Smooth muscle cell (in vitro differentiated cells): ENCODE data around the gene VCAN. TPM values are rescaled to one million over a fixed set of nuclear protein-coding genes. Genes with fewer than 3 reads are reported as not detected.

Experiments
- DNase-seq: peaks from one replicate; lab custom pipeline; 2025; ENCODE audit not compliant: unreplicated experiment; lab: John Stamatoyannopoulos, UW
- H2AFZ ChIP-seq: fragments of 200-600 bp; sonication (generic); 2 replicates; pipeline ENCODE4 v1.6.0; 2016; ENCODE audit warnings: antibody characterized with exemption, low read depth, mild to moderate bottlenecking
- H3F3A ChIP-seq: fragments of 200-600 bp; sonication (generic); 2 replicates; pipeline ENCODE4 v1.6.0; 2017; ENCODE audit warnings: antibody characterized with exemption, low read depth
- H3K27ac ChIP-seq: fragments of 200-600 bp; sonication (generic); 2 replicates; pipeline ENCODE4 v1.5.1; 2016; ENCODE audit warnings: low read depth, mild to moderate bottlenecking
- H3K27me3 ChIP-seq: fragments of 200-600 bp; sonication (generic); 2 replicates; pipeline ENCODE4 v1.6.1; 2016; ENCODE audit warnings: low read depth, mild to moderate bottlenecking
- H3K36me3 ChIP-seq: fragments of 200-600 bp; sonication (generic); 2 replicates; pipeline ENCODE4 v1.5.1; 2016; ENCODE audit warnings: low read depth
- H3K4me1 ChIP-seq: fragments of 200-600 bp; sonication (generic); 2 replicates; pipeline ENCODE4 v1.5.1; 2016; ENCODE audit warnings: low read depth
- H3K4me2 ChIP-seq: fragments of 200-600 bp; sonication (generic); 2 replicates; pipeline ENCODE4 v1.6.0; 2016; ENCODE audit warnings: mild to moderate bottlenecking
- H3K4me3 ChIP-seq: fragments of 200-600 bp; sonication (generic); 2 replicates; pipeline ENCODE4 v1.5.1; 2016; ENCODE audit warnings: mild to moderate bottlenecking
- H3K79me2 ChIP-seq: fragments of 200-600 bp; sonication (generic); 2 replicates; pipeline ENCODE4 v1.6.0; 2016; ENCODE audit warnings: low read depth, mild to moderate bottlenecking
- H3K9ac ChIP-seq: fragments of 200-600 bp; sonication (generic); 2 replicates; pipeline ENCODE4 v1.6.0; 2016; ENCODE audit warnings: low read depth
- H3K9me3 ChIP-seq: fragments of 200-600 bp; sonication (generic); replicated peaks from 2 replicates; pipeline ENCODE4 v1.5.1; 2016; ENCODE audit warnings: low read depth
- H4K20me1 ChIP-seq: fragments of 200-600 bp; sonication (generic); 2 replicates; pipeline ENCODE4 v1.6.0; 2016; ENCODE audit warnings: low read depth
- CTCF ChIP-seq: fragments of 200-600 bp; sonication (generic); IDR thresholded peaks from 2 replicates; pipeline ENCODE4 v1.5.1; 2017; ENCODE audit warnings: borderline replicate concordance, mild to moderate bottlenecking, antibody characterized with exemption; ENCODE audit not compliant: insufficient read depth, poor library complexity, severe bottlenecking
- WGBS: methylation state at CpG from one replicate; pipeline ENCODE4 v1.1.7; 2016; ENCODE audit warnings: low lambda C conversion rate; 5-methylcytosine and 5-hydroxymethylcytosine counted together
- polyA plus RNA-seq: library from polyadenylated mRNA; unstranded; fragments of >200 nt; fragmentation: Nextera tagmentation; extraction: Ambion mirVana; gene quantifications from 2 replicates; pipeline ENCODE4 v1.2.1, GENCODE V29; 2016
- total RNA-seq: library from RNA; depleted of rRNA; stranded (reverse); fragments of >200 nt; gene quantifications from 2 replicates; pipeline ENCODE4 v1.2.3, GENCODE V29; 2014

VCAN gene
- total and polyA plus RNA-seq, 2 experiments from 2014 or later: 702 to 2,724 TPM

GRCh38 chr5:83524991-83525390, 53.4 kb downstream of the VCAN start:
- Histone ChIP-seq H3K27ac (peak overlapping the region; percentile 26), H3K9ac (no peak overlapping the region), H3K36me3 (peaks cover 34% of the 10 kb centered on the region), H3K4me2 (no peak overlapping the region), H3K27me3 (no peaks in the 10 kb centered on the region), H3K9me3 (no peaks in the 10 kb centered on the region), H4K20me1 (peaks cover 98% of the 10 kb centered on the region), H3K79me2 (peaks cover 62% of the 10 kb centered on the region), H3F3A (peaks cover 76% of the 10 kb centered on the region), H2AFZ (no peak overlapping the region), H3K4me3 (no peak overlapping the region), H3K4me1 (no peaks in the 10 kb centered on the region)
- WGBS: 61% methylated on average over 2 of the region's 2 CpGs
- no peak for DNase-seq
- no peak for TF ChIP-seq CTCF

GRCh38 chr5:83526289-83526688, 54.7 kb downstream of the VCAN start:
- peak overlapping the region; percentile 60 for H3K27ac ChIP-seq
- H3K27me3 ChIP-seq: no peaks in the 10 kb centered on the region
- WGBS: 100% methylated on average over 1 of the region's 1 CpG
- H3K4me3 ChIP-seq: no peak overlapping the region
- no peak for DNase-seq
- no peaks in the 10 kb centered on the region for H3K4me1 ChIP-seq
- no peak for TF ChIP-seq CTCF
- H4K20me1 ChIP-seq: peaks cover 98% of the 10 kb centered on the region
- H3K9me3 ChIP-seq: no peaks in the 10 kb centered on the region
- peaks cover 66% of the 10 kb centered on the region for H3K79me2 ChIP-seq
- H3F3A ChIP-seq: peaks cover 77% of the 10 kb centered on the region
- peaks cover 21% of the 10 kb centered on the region for H3K36me3 ChIP-seq
- no peak overlapping the region for H3K9ac ChIP-seq
- no peak overlapping the region for H2AFZ ChIP-seq
- H3K4me2 ChIP-seq: no peak overlapping the region

- no peak overlapping the region for H2AFZ ChIP-seq
Observed at GRCh38 chr5:83527221-83527620, 55.7 kb downstream of the VCAN start.

More at GRCh38 chr5:83527221-83527620, 55.7 kb downstream of the VCAN start:
- DNase-seq: no peak
- Histone ChIP-seq H3K4me3 (no peak overlapping the region), H4K20me1 (peaks cover 98% of the 10 kb centered on the region), H3K79me2 (peaks cover 61% of the 10 kb centered on the region), H3F3A (peaks cover 77% of the 10 kb centered on the region), H3K27ac (peak overlapping the region; percentile 60), H3K9ac (no peak overlapping the region), H3K27me3 (no peaks in the 10 kb centered on the region), H3K4me2 (no peak overlapping the region), H3K4me1 (no peaks in the 10 kb centered on the region), H3K36me3 (peaks cover 13% of the 10 kb centered on the region), H3K9me3 (no peaks in the 10 kb centered on the region)
- TF ChIP-seq CTCF: no peak
- 79% methylated on average over 4 of the region's 4 CpGs for WGBS
